Esophagus muscularis mucosa (tissue), 4 donors: ENCODE measurements around the gene DACT3. TPM values are rescaled to one million over a fixed set of nuclear protein-coding genes. Genes with fewer than 3 reads are reported as not detected.
A peak's percentile ranks its signal among the peaks of the same experiment; 100 is the strongest.

Source experiments
- DNase-seq: peaks from one replicate; pipeline ENCODE4 v3.0.0-alpha.2; 2017; ENCODE audit errors: extremely low spot score
- H3K27ac ChIP-seq, 4 donors: fragments of 200-600 bp; sonication (generic); replicated peaks in 1 of 4; 1 replicate in 3 of 4; 2 replicates in 1 of 4; pipeline ENCODE4 v1.5.1; 2016 to 2019; ENCODE audit warnings: mild to moderate bottlenecking in 1 of 4
- H3K27me3 ChIP-seq, 4 donors: fragments of 200-600 bp; sonication (generic); one replicate each; pipeline versions ENCODE4 v1.5.1 to v1.6.0; 2016 to 2019
- H3K36me3 ChIP-seq, 4 donors: fragments of 200-600 bp; sonication (generic); one replicate each; pipeline ENCODE4 v1.5.1; 2016 to 2019
- H3K4me1 ChIP-seq, 4 donors: fragments of 200-600 bp; sonication (generic); one replicate each; pipeline ENCODE4 v1.5.1; 2016 to 2019
- H3K4me3 ChIP-seq, 4 donors: fragments of 200-600 bp; sonication (generic); 1 replicate in 2 of 4; 2 replicates in 2 of 4; pipeline ENCODE4 v1.5.1; 2016 to 2019; ENCODE audit warnings: mild to moderate bottlenecking in 4 of 4, moderate library complexity in 1 of 4
- H3K9me3 ChIP-seq, 4 donors: fragments of 200-600 bp; sonication (generic); 1 replicate in 3 of 4; 2 replicates in 1 of 4; pipeline ENCODE4 v1.5.1; 2016 to 2019
- EP300 ChIP-seq: sonication (generic); formaldehyde crosslinking; IDR thresholded peaks from one replicate; pipeline ENCODE4 v1.6.1; 2017; ENCODE audit warnings: antibody characterized with exemption
- POLR2A ChIP-seq: fragments of 450-650 bp; IDR thresholded peaks from one replicate; pipeline ENCODE4 v1.6.1; 2017; ENCODE audit warnings: antibody characterized with exemption, moderate library complexity, mild to moderate bottlenecking, low read depth
- POLR2AphosphoS5 ChIP-seq, 2 donors: sonication (generic); formaldehyde crosslinking; IDR thresholded peaks; one replicate each; pipeline ENCODE4 v1.6.1; 2017; ENCODE audit warnings: antibody characterized with exemption in 2 of 2
- WGBS: methylation state at CpG from one replicate; pipeline ENCODE4 v1.1.5; 2018; 5-methylcytosine and 5-hydroxymethylcytosine counted together
- intact Hi-C: fragments of 100-400 bp; cut with DNase I; formaldehyde crosslinking; loops from one replicate; pipeline ENCODE4 v1.15.1; 2023
- small RNA-seq, 3 donors: library from RNA; depleted of rRNA; stranded (forward); fragments of <200 nt; gene quantifications; one replicate each; pipeline ENCODE3, GENCODE V24; 2016
- total RNA-seq, 4 donors: library from RNA; depleted of rRNA; stranded (reverse); fragments of >200 nt; gene quantifications; one replicate each; pipeline versions ENCODE4 v1.1.0 to v1.2.1, GENCODE V29; 2016
- TF ChIP-seq, protein P1 (sequence below), 3 experiments: fragments of 200-600 bp in 2 of 3; fragments of 450-650 bp in 1 of 3; sonication (generic) in 2 of 3; IDR thresholded peaks; one replicate each; pipeline ENCODE4 v1.5.1; 2017 to 2019; ENCODE audit warnings: antibody characterized with exemption in 3 of 3, mild to moderate bottlenecking in 2 of 3, moderate library complexity in 1 of 3

DACT3 gene
- total RNA-seq, 4 donors from 2014 or later = 46.7 to 119 (median 65.1) TPM

- peaks cover 0 to 6% (median 0%) of the 10 kb centered on the region in 4 donors for H3K9me3 ChIP-seq
- no peaks in the 10 kb centered on the region for H3K27me3 ChIP-seq
- H3K4me3 ChIP-seq = peak overlapping the region; percentile 85 to 100 (median 93)
- TF ChIP-seq POLR2AphosphoS5 (IDR thresholded peaks at IDR 0.05) (no peak), POLR2A (no peak), EP300 (no peak)
- TF ChIP-seq, protein P1, sequence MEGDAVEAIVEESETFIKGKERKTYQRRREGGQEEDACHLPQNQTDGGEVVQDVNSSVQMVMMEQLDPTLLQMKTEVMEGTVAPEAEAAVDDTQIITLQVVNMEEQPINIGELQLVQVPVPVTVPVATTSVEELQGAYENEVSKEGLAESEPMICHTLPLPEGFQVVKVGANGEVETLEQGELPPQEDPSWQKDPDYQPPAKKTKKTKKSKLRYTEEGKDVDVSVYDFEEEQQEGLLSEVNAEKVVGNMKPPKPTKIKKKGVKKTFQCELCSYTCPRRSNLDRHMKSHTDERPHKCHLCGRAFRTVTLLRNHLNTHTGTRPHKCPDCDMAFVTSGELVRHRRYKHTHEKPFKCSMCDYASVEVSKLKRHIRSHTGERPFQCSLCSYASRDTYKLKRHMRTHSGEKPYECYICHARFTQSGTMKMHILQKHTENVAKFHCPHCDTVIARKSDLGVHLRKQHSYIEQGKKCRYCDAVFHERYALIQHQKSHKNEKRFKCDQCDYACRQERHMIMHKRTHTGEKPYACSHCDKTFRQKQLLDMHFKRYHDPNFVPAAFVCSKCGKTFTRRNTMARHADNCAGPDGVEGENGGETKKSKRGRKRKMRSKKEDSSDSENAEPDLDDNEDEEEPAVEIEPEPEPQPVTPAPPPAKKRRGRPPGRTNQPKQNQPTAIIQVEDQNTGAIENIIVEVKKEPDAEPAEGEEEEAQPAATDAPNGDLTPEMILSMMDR (IDR thresholded peaks at IDR 0.05) = no peak
- intact Hi-C loops = no loop called here
- peak overlapping the region; percentile 96 to 98 (median 96) for H3K27ac ChIP-seq
- no peak for DNase-seq
- H3K36me3 ChIP-seq = no peaks in the 10 kb centered on the region
- 68% methylated on average over 9 of the region's 9 CpGs for WGBS
- peaks cover 29 to 39% (median 38%) of the 10 kb centered on the region in 4 donors for H3K4me1 ChIP-seq
Observed at GRCh38 chr19:46599716-46600373, 61.1 kb downstream of the DACT3 start.

- DNase-seq = no peak
- H3K27ac ChIP-seq = no peak overlapping the region
- peaks cover 15 to 25% (median 24%) of the 10 kb centered on the region in 4 donors for H3K4me1 ChIP-seq
- H3K4me3 ChIP-seq = no peak overlapping the region
- H3K36me3 ChIP-seq = no peaks in the 10 kb centered on the region
- WGBS = 99% methylated on average over 4 of the region's 4 CpGs
- H3K27me3 ChIP-seq = no peaks in the 10 kb centered on the region
- intact Hi-C loops = no loop called here
- peaks cover 0 to 6% (median 0%) of the 10 kb centered on the region in 4 donors for H3K9me3 ChIP-seq
- TF ChIP-seq, protein P1 (IDR thresholded peaks at IDR 0.05) = no peak
- TF ChIP-seq POLR2A = no peak
- TF ChIP-seq EP300 = no peak
- no peak for TF ChIP-seq POLR2AphosphoS5 (IDR thresholded peaks at IDR 0.05)
Observed at GRCh38 chr19:46598372-46598917, 62.5 kb downstream of the DACT3 start.

Small RNAs within 50 kb of the gene (small RNA-seq; reads per million reads assigned to genes)
- gene MIR320E = 0.08 to 0.74 (median 0.51) reads per million in 3 donors
- gene RN7SL364P = 0 to 0.08 (median 0) reads per million in 3 donors

Other genes starting within 250 kb of the DACT3 start
- 10 to 100 TPM in 1 of 4 donors, 1 to 10 TPM in 3; 4.5 to 11.6 (median 4.9) TPM for gene CCDC8, start 247.6 kb downstream of the DACT3 start, total RNA-seq
- under 1 TPM; 0.13 to 0.42 (median 0.17) TPM for gene PNMA8C, start 232.2 kb downstream of the DACT3 start, total RNA-seq
- gene PNMA8A, start 189.6 kb downstream of the DACT3 start, total RNA-seq = 1 to 10 TPM; 1.4 to 5.3 (median 2.5) TPM
- 1 to 10 TPM; 1.5 to 3.3 (median 1.6) TPM for gene PNMA8B, start 165.3 kb downstream of the DACT3 start, total RNA-seq
- 100 to 1,000 TPM; 114 to 155 (median 129) TPM for gene CALM3, start 59.9 kb downstream of the DACT3 start, total RNA-seq
- gene PTGIR, start 36.1 kb downstream of the DACT3 start, total RNA-seq = 1 to 10 TPM; 5.9 to 9.1 (median 7.1) TPM
- not detected for gene GNG8, start 25.0 kb downstream of the DACT3 start, total RNA-seq
- 10 to 100 TPM; 12.8 to 33.3 (median 22.4) TPM for gene PRKD2, start 55.9 kb upstream of the DACT3 start, total RNA-seq
- 10 to 100 TPM; 22.4 to 30.3 (median 26.5) TPM for gene FKRP, start 84.9 kb upstream of the DACT3 start, total RNA-seq
- 100 to 1,000 TPM in 2 of 4 donors, 10 to 100 TPM in 2; 85.2 to 119 (median 101) TPM for gene STRN4, start 85.3 kb upstream of the DACT3 start, total RNA-seq
- gene SLC1A5, start 127.4 kb upstream of the DACT3 start, total RNA-seq = 10 to 100 TPM; 42.8 to 93.6 (median 66.7) TPM
- gene AP2S1, start 189.7 kb upstream of the DACT3 start, total RNA-seq = 10 to 100 TPM; 63.5 to 88.9 (median 74.5) TPM
- gene ARHGAP35, start 199.8 kb upstream of the DACT3 start, total RNA-seq = 10 to 100 TPM; 49.7 to 94.5 (median 77.7) TPM